CD1c-positive myeloid dendritic cell (primary cell): Measurements from ENCODE around the gene MEI4.
"Not testable (repeated sequence)": the region's sequence is repeated elsewhere in the genome, so short reads cannot be mapped to it uniquely, and the experiment has no call there.

ENCODE experiments used
- DNase-seq: peaks from one replicate; pipeline ENCODE4 v3.0.0-alpha.2; 2016; ENCODE audit errors: extremely low spot score

Gene MEI4

GRCh38 chr6:77652739-77653138 lies at the start of gene MEI4:
Gene MEI4 (plus strand): TSS chr6:77653039. CDS start chr6:77690672, 37,633 bp downstream.
- DNase-seq: no peak

DNA sequence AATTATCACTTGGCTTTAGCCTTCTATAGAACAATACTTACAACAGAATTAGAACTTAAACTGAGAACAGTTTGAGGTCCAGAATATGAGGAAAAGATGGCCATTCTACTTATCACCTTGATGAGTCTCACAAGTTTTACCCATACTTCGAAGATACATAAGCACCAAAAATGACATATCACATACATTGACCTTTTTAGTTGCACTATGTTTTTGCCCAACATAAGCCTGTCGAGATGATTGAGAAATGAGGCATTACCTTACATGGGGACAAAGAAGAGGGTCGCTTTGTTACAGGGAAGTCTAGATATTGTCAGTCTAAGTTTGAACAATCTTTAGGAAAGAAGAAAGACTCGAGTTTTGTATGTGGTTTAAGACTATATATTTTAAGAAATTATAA lies 48.4 kb upstream of the MEI4 start:
- DNase-seq: no peak

DNA sequence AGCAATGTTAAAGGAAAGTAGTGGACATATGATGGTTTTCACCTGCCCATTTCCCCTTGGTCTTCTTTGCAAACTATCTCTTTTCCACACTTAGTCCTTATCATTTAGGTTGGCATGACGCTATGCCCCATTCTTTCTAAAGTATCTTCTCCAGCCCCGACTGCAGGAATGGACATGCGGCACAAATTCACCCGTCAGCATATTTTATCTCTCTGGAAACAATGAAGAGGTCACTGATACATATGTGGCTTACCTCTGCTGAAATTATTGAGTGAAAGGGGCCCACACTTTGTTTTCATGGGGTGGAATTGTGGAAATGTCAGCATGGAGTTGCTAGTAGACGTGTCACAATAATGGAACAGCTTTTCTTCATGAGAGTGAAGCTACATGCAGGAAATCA lies 45.8 kb upstream of the MEI4 start:
- no peak for DNase-seq

DNA sequence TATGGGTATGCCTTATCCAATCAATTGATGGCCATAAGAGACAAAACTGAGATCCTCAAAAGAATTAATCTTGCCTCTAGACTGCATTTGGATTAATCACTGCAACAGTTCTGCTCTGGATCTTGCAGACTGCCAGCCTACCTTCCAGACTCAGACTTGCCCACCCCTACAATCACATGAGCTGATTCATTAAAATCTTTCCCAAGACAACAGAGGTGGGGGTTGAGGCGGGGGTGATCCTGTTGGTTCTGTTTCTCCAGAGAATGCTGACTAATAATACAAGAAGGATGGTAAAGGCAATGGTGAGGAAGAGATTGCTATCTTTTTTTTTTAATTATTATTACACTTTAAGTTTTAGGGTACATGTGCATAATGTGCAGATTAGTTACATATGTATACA lies 43.7 kb upstream of the MEI4 start:
- no peak for DNase-seq

- DNase-seq: no peak
These were observed 33.7 kb upstream of the MEI4 start for GRCh38 chr6:77619114-77619513.

DNA sequence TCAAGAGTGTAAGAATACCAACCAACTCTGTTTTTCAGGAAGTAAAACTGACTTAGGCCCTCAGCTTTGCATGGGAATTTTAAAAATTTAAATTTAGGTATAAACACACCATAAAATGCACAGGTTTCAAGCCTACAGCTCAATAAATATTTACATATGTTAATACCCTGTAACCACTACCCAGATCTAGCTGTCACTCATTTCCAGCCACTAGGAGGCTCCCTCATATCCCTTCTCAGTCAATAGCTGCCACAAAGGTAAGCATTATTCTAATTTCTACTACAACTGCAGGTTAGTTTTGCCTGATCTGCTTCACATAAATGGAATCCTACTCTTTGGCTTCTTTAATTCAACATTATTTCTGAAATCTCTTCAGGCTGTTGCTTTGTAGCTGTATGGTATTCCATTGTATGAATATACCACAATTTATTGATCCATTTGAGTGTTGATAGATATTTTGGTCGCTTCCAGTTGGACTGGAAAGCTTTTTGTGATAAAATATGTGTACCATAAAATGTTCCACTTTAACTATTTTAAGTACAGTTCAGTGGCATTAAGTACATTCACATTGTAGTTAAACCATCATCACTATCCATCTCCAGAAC lies 32.5 kb upstream of the MEI4 start:
- DNase-seq: no peak

GRCh38 chr6:77624515-77624914 lies 28.3 kb upstream of the MEI4 start:
- DNase-seq: no peak

DNA sequence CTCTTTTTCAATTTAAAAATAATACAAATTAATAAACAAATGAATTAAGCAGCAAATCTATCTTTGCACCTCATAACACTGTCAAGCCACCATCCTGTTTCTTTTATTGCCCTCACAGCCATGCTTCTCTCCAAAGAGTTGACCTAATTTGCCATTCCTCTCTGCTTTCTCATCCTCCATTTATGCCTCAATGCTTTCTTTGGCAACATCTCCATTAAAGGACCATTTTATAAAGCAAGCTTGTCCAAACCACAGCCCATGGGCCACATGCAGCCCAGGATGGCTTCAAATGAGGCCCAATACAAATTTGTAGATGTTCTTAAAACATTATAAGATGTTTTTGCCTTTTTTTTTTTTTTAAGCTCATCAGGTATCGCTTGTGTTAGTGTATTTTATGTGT lies 26.4 kb upstream of the MEI4 start:
- DNase-seq: no peak

GRCh38 chr6:77630014-77630413 lies 22.8 kb upstream of the MEI4 start:
- DNase-seq: no peak

GRCh38 chr6:77633471-77633870 lies 19.4 kb upstream of the MEI4 start:
- DNase-seq: no peak

DNA sequence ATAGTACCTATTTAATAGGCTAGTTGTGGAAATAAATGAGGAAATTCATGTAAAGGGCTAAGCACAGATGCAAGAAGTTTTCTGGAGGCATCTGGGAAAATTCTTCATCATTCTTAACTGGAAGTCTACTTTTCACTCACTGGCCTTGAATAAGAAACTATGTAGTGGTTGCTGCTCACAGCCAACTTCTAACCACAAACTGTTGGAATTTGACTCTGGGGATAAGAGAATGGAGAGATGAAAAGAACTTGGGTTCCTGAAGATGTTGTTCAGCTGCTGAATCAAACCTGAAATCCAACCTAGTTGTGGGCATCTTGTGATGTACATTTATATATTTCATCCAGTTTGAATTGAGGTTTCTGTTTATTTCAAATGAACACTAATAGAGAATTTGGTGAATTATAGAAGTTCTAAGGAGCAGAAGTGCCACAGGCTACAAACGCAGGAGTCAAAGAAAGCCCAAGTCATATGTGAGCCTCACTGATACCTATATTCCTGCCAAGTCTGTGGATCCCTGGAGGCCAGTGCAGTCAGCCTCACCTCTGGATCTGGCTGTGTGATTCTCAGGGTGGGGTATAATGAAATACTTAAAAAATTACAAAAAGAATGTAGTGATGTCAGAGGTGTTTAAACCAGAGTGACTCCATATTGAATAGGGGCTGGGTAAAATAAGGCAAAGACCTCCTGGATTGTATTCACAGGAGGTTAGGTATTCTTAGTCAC lies 18.7 kb upstream of the MEI4 start:
- DNase-seq: no peak

DNA sequence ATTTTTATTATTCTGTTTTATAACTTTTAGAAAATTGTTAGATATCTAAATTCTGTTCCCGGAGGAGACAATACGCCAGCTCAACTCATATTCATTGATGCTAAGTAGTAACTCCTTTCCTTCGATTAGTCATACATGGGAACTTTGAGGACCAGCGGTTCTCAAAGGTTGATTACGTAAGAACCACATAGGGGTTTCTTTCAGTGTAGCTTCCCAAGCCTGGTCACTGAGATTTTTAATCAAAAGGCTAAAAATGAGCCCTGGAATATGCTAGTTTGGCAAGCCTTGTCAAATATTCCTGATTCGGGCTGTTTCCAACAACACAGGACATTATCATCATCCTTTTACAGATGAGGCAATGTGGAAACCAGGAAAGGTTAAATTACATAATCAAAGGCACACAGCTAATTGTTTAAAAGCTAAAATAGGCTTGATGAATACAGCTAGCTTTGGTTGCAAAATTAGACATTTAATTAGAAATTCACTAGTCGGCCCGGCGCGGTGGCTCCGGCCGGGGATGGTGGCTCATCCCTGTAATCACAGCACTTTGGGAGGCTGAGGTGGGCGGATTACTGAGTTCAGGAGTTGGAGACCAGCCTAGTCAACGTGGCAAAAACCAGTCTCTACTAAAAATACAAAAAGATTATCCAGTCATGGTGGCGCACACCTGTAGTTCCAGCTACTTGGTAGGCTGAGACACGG lies 14.6 kb upstream of the MEI4 start:
- DNase-seq: no peak

DNA sequence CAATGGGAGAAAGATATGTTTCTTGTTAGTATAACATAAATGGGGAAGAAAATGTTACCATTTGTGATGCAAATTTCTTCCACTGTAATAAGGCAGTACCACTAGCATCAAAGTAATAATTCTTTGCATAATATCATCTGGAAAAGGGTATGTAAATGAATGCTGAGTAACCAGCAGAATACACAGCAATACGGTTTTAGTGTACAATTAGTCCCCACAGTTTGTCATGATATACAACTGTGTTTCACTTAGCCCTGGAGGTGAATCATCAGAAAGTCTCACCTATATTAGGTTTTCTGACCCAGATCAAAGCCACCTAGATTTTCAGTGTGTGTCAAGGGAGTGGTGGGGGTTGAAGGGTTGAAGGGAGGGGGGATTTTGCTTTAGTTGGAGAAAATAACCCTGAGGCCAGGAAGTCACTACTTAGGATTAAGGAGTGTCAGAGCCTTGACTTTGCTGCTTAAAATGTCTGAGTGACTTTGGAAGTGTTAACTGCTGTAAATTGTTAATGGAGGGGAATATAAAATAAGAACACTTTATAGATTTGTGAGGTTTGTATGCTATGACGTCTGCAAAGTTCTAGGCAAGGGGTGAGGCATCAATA lies 8.6 kb upstream of the MEI4 start:
- DNase-seq: no peak

DNA sequence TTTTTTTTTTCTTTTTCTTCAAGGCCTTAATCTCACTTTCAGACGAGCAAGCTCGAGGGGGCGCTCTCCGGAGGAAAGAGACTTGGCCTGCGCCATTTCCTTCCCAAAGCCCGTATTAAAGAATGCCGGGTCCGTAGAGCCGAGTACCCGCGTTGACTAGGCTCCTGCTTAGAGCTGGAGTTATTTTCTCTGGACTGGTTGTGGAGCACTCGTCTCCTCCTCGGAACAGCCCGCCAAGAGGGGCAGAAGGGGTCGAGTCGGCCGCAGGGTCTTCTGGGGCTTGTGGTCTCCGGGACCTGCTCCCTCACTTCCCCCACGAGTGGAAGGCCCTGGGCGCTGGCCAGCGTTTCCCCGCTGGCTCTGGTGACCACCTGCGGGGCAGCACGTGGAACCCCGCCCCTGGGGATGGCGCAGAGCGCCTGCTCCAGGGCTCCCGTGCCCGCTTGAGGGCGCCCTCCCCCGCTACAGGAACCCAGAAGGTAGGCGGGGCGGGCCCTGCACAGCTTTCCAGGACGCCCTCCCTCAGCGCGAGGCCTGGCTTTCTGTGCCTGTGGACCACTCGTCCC lies 2.7 kb upstream of the MEI4 start:
- DNase-seq: peak; percentile 31

DNA sequence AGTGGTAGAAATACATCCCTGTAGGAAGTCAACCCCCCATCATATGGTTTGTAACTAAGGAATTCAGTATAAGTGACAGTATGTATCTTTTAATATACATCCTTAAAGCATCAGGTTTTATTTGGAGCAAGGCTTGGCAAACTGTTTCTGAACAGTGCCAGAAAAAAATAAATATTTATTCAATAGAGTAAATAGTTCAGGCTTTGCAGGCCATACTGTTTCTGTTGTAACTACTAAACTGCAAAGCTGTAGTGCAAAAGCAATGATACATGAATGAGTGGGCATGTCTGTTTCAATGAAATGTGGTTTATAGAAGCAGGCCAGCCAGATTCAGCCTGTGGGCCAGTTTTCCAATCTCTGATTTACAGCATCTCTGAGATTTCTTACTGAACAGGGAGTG lies 977 bp downstream of the MEI4 start:
- no peak for DNase-seq

DNA sequence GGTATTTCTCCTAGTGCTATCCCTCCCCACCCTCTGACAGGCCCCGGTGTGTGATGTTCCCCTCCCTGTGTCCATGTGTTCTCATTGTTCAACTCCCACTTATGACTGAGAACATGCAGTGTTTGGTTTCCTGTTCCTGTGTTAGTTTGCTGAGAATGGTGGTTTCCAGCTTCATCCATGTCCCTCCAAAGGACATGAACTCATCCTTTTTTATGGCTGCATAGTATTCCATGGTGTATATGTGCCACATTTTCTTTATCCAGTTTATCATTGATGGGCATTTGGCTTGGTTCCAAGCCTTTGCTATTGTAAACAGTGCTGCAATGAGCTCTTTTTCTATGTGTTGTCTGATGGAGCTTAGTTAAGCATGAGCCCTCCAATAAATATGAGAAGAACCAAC lies 2.2 kb downstream of the MEI4 start:
- not testable (repeated sequence) for DNase-seq

GRCh38 chr6:77656999-77657764 lies 4.3 kb downstream of the MEI4 start:
- DNase-seq: no peak

GRCh38 chr6:77666340-77666739 lies 13.5 kb downstream of the MEI4 start:
- DNase-seq: no peak

DNA sequence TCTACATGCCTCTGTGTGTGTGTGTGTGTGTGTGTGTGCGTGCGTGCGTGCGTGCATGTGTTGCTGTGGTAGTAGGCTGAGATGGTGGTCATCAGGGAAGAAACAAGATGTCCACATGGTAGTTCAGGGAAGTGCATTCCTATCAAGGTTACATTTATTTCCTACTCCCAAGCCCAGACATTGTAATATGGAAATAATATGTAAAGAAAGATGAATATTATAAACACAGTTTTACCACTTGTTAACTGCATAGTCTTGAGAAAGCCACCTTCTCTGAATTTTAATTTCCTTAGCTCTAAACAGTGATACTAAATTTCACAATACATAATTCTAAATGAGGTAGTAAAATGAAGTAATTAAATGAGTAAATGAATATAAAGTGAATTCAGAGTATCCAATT lies 14.0 kb downstream of the MEI4 start:
- DNase-seq: no peak

GRCh38 chr6:77669913-77670312 lies 17.1 kb downstream of the MEI4 start:
- no peak for DNase-seq

- no peak for DNase-seq
These were observed 21.4 kb downstream of the MEI4 start for GRCh38 chr6:77674211-77674610.

- no peak for DNase-seq
These were observed 25.2 kb downstream of the MEI4 start for GRCh38 chr6:77678048-77678447.
